GM19025 (cell line): ENCODE results near the gene RNASE13.

ENCODE experiments used
- ATAC-seq: cut with Tn5 transposase; IDR thresholded peaks from one replicate; pipeline ENCODE4 v1.9.1; 2021; ENCODE audit warnings: mild to moderate bottlenecking, low read depth, moderate library complexity; ENCODE audit not compliant: unreplicated experiment

RNASE13 gene

DNA sequence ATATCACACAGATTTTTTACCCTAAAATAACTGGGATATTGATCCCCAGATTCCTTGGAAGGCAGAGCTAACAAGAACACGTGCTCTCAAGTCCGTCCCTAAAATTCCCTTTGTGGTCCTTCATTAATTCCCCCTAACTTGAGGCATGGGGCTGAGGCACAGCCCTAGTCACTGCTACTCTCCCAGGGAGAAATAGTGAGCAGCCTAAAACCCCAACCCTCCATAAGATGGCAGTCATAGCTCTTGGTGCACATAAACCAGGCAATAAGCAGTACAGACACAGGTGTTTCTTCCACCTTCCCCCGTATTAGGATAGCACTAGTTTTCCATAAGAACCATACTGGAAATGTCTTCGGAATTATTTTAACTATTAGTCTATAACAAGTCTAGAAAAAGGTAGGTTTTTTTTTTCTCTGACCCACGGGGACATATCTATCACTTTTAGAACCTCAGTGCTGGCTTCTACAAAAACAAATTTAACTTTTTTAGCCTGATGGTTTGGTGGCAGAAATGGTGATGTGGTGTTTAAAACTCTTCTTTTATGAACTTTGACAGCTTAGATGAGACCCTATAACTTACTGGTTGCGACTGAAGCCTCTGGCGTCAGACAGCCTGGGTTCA lies 32.4 kb upstream of the RNASE13 start:
- ATAC-seq = no peak

DNA sequence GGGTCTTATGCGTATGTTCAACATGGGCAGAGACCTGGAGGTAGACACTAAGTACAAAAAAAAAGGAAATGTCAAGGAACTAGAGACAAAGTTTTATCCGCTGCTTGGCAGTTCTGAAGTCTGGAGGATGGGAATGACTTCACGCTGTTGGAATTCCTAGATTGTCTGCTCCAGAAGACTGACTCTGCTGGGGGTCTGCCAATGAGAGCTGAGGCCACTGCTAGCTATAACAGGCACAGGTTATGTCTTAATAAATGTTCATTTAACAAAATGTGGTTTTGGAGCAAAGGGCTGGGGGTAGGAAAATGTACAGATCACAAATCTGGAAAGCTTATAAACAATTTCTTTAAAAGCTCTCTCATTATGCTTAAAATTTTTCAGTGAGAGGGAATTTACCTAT lies 28.9 kb upstream of the RNASE13 start:
- no peak for ATAC-seq

DNA sequence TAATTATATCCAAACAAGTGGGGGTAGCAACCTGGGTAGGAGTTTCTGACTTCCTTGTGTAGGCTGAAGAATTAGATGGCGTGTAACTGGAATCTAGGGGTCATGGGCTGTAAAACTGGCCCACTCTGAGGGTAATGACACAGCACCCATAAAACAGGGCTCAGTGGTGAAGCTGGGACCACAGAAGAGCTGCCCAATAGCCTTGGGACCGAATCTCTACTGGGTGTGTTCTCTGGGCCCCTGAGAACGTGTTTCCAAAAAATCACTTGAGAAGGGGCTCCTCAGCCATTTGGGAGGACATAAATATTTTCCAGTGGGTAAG lies 26.7 kb upstream of the RNASE13 start:
- no peak for ATAC-seq

DNA sequence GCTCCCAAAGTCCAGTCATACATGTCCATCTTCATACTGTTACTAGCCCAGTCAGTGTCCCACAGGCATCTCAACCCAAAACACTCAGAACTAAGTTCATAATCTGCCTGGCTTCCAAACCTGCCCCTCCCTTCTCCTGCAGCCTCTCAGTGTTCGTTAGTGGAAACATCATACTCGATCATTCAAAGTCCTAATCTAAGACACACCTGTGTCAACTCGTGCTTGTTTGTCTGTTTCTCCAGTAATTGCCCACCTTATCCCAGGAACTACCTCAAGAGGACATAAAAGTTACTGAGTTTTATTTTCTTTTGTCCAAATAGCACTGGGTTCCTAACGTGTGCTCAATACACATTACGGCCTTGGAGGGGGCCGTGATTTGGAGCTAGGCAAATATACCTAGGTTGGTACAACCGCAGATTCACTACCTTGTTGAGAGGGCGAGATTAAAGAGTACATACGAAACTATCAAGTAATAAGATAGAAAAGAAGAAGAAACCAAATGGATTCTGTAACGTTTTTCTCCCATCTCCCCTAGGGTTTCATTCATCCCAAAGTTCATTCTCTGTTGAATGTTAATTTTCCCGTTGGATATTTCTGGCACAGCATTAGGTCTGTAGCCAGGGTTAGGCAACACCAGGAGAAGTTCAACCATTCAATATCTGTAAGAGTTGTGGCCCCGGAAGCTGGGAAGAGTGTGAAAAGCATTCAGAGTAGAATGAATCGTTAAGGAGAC lies 26.2 kb upstream of the RNASE13 start:
- ATAC-seq = no peak

DNA sequence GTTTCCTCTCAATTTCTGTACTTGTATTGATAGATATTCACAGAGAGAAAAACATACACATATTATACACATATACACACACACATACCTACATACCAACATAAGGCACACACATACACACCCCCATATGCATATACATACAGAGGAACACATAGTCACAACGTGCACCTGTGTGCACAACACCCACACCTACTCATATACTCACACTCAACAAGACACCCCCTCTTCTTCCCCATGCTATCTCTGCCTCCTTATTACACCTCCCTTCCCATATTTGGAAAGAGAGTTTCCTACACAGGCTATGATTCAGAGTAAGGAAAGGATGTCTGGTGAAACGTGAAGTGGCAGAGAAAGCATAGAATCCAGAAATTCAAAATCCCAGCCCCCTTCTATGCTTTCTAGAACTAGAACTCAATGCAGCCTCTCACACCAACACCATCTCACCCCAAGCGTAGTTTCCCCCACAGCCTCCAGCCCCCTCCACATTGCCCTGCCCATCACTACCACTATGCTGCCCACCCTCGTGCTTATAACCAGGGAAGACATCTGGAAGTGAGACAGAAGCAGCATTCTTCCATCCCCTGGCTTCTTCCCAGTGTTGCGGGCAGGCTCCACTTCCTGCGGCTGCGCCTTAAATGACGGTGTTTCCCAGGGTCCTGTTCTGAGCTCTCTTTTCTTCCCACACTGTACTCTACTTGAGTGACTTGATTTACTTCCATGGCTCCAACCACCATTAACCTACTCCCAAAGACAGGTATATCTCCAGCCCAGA lies 25.4 kb upstream of the RNASE13 start:
- ATAC-seq = no peak

DNA sequence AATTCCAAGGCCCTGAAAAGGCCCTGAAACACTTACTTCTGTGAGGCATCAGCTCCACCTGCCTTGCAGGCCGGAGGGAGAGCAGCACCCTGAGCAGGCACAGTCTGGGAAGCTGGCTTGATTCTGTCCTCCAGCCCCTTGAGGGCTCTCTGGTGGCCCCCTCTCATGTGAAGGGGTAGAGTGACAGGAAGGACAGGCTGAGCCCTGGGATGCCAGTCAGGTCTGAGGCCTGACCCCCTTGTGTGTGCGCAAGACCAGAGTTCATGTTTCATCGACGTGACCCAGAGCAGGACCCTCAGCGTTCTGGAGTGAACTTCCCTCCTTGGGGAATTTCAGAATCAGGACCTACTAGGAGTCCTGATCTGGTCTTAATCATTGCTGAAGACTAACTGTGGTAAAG lies 24.3 kb upstream of the RNASE13 start:
- ATAC-seq = no peak

DNA sequence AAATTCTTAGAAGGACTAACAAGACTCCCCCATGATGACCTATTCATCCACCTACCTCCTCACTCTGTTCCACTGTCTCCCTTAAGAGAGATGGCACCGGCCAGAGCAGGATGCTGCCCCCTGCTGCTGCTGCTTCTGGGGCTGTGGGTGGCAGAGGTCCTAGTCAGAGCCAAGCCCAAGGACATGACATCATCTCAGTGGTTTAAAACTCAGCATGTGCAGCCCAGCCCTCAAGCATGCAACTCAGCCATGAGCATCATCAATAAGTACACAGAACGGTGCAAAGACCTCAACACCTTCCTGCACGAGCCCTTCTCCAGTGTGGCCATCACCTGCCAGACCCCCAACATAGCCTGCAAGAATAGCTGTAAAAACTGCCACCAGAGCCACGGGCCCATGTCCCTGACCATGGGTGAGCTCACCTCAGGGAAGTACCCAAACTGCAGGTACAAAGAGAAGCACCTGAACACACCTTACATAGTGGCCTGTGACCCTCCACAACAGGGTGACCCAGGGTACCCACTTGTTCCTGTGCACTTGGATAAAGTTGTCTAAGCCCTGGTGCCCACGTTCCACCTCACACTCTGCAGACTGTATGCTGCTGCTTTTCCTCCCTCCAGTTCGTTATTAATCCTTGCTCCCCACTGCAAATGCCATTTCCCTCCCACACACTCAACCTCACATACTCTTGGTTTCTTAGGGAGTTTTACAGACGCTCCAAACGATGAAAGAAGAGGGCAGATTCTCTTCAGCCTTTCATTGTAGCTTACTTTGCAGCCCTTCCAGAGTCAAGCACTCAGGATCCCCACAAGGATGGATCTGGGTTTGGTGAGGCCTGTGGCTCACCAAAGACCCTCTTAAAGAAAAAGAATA lies 23.4 kb upstream of the RNASE13 start, which contains the start of gene RNASE8:
Gene RNASE8 (plus strand): TSS at position 20 of the 873 bp plus-strand sequence. CDS start 71 bp downstream, at position 91.
- ATAC-seq = no peak

DNA sequence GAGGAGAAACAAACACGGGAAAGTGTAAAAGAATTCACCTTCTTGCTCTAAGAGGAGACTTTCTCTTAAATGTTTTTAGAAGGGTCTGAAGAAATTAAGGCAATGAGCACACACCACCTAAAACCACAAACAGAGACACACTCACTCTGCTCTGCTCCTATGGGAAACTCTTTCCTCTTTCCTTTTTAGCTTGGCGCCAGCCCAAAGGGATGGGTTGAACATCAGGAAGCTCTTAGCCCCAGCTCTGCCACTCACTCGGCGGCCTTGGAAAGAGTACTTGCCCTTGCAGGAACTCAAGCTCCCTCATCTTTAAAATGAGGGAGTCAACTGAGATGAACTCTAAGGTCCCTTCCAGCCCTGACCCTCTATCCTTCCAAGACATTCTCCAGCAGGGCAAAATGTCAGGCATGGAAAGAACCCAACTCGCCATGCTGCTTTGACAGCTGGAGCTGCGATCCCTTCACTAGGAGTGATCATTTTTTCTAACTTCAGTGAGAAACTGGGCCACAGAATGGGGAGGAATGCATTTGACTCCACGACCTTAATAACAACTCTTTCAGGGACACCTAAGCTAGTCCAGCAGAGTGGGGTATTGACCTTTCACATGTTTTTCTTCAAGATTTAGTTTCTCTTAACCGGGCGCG lies 22.0 kb upstream of the RNASE13 start:
- no peak for ATAC-seq

DNA sequence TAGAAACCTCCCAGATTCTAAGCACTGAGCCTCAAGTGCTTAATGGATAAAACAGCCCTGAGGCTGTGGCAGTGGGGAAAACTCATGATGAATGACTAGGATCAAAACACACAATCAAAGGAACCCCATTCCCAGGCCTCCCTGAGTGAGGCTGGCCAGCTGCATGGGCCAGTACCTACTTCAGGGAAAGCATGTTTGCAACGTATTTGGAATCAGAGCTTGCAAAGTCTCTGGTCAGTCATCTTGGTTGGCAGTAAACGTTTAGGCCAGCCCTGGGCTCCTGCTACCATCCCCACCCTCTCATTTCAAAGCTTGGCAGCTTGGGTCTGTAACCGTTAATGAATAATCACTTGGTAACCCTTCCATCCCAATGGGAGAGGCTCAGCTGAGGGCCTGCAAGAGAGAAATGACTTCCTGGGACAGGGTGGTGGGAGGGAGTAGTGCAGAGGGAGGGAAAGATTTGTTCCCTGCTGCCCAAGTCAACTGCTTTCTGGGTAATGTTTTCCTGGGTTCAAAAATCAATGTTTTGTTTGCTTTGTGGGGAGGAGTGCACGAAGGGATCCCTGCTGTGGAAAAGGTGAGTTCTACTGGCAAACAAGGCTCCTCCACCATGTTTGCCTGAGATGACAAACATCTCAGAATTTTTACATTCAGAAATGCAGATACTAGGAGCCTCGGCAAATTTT lies 21.0 kb upstream of the RNASE13 start:
- no peak for ATAC-seq

DNA sequence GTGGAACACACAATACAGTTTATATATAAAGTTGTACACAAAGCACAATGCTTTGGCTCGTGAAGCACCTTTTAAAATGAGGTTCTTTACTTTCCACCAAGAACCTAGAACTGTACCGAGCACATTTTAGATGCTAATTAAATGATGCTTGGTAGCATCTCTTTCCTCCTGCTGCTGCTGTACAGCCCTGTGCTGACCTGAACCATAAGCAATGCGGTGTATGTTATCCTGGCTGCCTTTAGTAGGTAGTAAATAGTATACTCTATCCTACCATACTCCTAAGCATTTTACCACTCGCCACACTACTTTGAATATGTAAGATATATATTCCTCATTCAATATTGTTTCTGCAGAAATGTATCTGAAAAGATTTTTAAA lies 20.1 kb upstream of the RNASE13 start:
- no peak for ATAC-seq

DNA sequence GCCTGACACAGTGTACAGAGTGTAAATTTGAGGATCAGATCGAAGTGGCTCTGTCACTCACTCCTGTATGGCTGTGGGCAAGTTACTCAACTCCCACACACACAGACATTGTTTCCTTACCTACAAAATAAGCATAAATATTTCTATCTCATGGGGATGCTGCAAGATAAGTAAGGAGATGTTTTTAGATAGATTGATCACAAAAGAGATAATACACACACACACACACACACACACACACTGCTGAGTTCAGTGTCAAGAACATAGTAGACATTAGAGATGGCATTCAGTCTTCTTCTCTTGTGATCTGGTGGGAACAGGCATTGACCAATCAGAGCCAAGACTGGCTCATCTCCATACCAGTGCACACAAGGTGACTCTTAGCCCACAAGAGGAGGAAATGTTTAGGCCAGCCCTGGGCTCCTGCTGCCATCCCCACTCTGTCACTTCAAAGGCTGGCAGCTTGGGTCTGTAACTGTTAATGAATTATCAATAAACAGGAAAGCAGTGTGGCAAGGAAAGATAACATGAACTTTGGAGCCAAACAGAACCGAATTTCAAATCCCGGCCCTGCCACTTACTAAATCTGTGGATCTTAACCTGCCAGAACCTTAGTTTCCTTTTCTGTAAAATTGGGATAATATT lies 19.6 kb upstream of the RNASE13 start:
- no peak for ATAC-seq

DNA sequence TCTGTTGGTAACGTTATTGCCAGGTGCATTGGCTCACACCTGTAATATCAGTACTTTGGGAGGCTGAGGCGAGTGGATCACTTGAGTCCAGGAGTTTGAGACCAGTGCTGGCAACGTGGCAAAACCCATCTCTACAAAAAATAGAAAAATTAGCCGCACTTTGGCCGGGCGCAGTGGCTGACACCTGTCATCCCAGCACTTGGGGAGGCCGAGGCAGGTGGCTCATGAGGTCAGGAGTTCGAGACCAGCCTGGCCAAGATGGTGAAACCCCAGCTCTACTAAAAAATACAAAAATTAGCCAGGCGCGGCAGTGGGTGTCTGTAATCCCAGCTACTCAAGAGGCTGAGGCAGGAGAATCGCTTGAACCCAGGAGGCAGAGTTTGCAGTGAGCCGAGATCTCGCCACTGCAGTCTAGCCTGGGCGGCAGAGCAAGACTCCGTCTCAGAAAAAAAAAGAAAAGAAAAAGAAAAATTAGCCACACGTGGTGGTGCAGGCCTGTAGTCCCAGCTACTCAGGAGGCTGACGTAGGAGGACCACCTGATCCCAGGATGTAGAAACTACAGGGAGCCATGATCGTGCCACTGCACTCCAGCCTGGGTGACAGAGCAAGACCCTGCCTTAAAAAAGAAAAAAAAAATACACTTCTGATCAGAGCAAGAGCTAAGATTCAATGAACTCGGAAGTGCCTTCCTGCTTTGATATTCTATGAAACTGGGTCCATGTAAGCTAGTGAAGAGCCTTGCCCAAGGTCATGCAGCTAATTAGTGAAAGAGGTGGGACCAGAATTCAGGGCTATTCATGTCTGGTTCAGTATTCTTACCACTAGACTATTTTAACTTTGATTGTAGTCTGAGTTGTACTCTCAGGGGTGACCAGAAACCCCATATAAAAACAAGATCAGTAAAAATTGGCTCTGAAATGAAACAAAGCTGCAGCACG lies 18.8 kb upstream of the RNASE13 start:
- no peak for ATAC-seq

DNA sequence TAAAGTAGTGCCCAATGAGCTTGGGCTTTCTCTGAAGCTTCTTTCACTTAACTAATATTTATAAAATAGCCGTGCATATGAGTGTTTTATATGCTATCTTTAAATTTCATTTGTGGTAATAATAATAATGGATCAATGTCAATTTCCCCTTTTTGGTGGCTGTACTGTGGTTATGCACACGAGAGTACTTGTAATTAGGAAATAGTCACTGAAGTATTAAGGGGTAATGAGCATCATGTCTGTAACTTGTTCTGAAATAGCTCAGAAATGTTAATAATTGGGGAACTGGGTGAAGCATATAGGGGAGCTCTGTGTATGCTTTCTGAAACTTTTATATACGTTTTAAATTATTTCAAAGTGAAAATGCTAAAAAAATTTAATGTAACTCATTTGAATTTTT lies 16.0 kb upstream of the RNASE13 start:
- no peak for ATAC-seq

DNA sequence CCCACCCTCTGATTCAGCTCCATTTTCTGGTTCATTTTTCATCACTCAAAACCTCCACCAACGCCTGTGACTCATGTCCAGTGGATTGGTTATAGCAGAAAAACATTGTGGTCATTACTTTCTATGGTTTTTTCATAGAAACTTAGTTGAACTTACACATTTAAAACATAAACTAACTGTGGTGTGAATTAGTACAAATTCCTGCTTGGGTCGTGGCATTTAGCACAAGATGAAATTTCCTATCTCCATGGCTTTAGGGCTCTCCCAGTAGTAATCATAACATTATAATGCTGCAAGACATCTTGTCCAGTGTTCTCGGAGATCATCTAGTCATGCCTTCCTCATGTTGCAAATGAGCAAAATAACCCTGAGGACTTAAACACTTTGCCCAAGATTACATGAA lies 14.7 kb upstream of the RNASE13 start:
- no peak for ATAC-seq

DNA sequence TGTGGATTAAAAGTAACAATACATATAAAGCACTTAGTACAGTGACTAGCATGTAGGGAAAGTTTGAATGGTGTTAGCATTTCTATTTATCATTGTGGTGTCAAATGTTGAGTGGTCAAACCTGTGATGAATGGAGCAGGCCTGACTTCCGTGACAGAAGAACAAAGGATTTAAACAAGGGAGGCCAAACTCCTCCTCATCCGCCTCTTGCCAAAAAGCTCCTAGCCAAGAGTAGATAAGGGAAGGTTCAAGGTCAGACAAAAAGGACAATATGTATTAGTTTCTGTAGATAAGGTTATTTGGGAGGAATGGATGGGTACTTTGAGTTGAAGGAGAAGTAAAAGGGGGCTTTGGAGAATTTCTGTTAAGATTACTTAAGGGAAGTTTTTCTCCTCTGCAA lies 14.0 kb upstream of the RNASE13 start:
- ATAC-seq = no peak

DNA sequence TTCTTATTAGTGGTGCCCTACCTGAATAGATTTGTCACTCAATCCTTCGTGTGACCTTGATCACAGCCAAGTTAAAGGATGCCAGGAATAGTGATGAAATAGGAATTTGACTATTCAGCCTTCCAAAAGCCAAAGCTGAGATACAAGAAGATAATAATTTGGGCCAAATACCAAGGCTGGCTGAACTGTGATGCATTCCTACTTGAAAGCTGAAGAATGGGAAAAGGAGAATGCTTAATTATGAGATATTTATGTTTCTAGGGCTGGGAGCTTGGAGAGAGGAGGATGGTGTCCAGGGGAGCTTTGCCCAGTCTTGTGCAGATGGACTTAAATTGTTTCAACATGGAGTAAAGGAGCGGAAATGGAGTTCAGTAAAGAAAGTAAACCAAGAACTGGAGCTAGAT lies 12.8 kb upstream of the RNASE13 start:
- no peak for ATAC-seq

DNA sequence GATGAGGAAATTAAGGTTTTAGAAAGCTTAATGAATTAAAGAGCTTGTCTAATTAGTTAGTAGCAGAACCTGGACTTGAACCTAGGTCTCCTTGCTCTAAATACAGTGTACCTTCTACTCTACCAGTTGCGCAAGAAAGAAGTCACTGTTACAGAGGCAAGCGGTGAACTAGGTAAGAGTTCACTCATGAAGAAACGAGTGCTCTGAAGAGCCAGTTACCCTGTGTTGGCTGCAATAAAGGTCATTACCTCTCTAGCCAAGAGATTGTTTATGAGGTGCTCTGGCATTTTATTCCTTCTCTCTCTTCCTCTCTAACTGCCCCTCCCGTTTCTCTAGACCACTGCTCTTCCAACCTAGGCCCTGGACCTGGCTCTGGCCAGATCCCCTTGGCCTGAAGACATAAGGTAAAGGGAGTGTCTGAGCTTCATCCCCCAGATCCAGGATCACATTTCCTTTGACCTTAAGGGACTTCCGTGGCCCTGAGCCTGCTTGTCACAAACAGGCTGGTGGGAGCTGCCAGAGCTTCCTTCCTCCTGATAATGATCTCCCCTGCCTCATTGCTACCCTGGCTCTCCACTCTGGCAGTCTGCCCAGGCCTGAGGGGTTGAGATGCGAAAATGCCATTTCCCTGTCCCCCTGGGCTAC lies 9.5 kb upstream of the RNASE13 start:
- no peak for ATAC-seq
